Activated CD8-positive, alpha-beta T cell treated with anti-CD3 and anti-CD28 coated beads, Interleukin-2, amount 10 ng/mL, durations not matched to agents 7 days and 5 days (primary cell): ENCODE data around the gene ARHGAP8. TPM values are rescaled to one million over a fixed set of nuclear protein-coding genes. Genes with fewer than 3 reads are reported as not detected.

Experiments
- ATAC-seq: fragments of 150-1000 bp; cut with Tn5 transposase; one replicate; pipeline ENCODE4 v1.10.0; 2021; ENCODE audit warnings: moderate library complexity
- CTCF ChIA-PET: fragments of 350-600 bp; sonication (Branson Sonifier 250); formaldehyde crosslinking; loops from one replicate; lab custom pipeline; 2021; ENCODE audit warnings: antibody characterized with exemption; lab: Charles Lee
- POLR2A ChIA-PET: fragments of 350-600 bp; sonication (Branson Sonifier 250); formaldehyde crosslinking; loops from one replicate; lab custom pipeline; 2021; ENCODE audit warnings: antibody characterized with exemption; lab: Charles Lee
- DNase-seq: peaks from one replicate; pipeline ENCODE4 v3.0.0-alpha.2; 2020
- H3K27ac Mint-ChIP-seq: one replicate; pipeline ENCODE4 v1.8.0; 2021; ENCODE audit warnings: mild to moderate bottlenecking, mixed read lengths
- H3K27me3 Mint-ChIP-seq: one replicate; pipeline ENCODE4 v1.8.0; 2021; ENCODE audit warnings: low read depth, mixed read lengths
- H3K36me3 Mint-ChIP-seq: one replicate; pipeline ENCODE4 v1.8.0; 2021; ENCODE audit warnings: low read depth, mixed read lengths
- H3K4me1 Mint-ChIP-seq: one replicate; pipeline ENCODE4 v1.8.0; 2021; ENCODE audit warnings: low read depth, mixed read lengths
- H3K4me3 Mint-ChIP-seq: one replicate; pipeline ENCODE4 v1.8.0; 2021; ENCODE audit warnings: mild to moderate bottlenecking, mixed read lengths
- H3K9me3 Mint-ChIP-seq: one replicate; pipeline ENCODE4 v1.8.0; 2022; ENCODE audit warnings: mixed read lengths; ENCODE audit not compliant: insufficient read depth
- total RNA-seq, 2 experiments: library from RNA; stranded (reverse); gene quantifications; one replicate each; pipeline ENCODE4 v1.2.3, GENCODE V29; 2021

Gene ARHGAP8
- total RNA-seq, 2 experiments from 2014 or later, result 0.39 to 1.2 TPM

DNA sequence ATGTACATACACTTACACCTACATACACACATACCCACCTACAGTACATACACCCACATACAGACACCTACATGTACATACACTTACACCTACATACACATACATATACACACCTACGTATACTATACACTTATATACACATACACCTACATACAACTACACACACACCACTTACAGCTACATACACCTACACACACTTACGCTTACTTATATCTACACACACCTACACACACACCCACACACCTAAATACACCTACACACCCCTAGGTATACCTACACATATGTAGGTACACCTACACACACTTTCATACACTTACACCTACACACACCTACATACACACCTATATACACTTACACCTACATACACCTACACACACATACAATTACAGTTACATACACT, 61.0 kb downstream of the ARHGAP8 start:
- DNase-seq (no peak), ATAC-seq (no peak)
- Mint-ChIP-seq H3K4me3 (no peak overlapping the region), H3K4me1 (no peaks in the 10 kb centered on the region), H3K27ac (no peak overlapping the region), H3K9me3 (no peaks in the 10 kb centered on the region), H3K27me3 (no peaks in the 10 kb centered on the region), H3K36me3 (no peaks in the 10 kb centered on the region)
- ChIA-PET POLR2A (no interaction called here), CTCF (no interaction called here)

DNA sequence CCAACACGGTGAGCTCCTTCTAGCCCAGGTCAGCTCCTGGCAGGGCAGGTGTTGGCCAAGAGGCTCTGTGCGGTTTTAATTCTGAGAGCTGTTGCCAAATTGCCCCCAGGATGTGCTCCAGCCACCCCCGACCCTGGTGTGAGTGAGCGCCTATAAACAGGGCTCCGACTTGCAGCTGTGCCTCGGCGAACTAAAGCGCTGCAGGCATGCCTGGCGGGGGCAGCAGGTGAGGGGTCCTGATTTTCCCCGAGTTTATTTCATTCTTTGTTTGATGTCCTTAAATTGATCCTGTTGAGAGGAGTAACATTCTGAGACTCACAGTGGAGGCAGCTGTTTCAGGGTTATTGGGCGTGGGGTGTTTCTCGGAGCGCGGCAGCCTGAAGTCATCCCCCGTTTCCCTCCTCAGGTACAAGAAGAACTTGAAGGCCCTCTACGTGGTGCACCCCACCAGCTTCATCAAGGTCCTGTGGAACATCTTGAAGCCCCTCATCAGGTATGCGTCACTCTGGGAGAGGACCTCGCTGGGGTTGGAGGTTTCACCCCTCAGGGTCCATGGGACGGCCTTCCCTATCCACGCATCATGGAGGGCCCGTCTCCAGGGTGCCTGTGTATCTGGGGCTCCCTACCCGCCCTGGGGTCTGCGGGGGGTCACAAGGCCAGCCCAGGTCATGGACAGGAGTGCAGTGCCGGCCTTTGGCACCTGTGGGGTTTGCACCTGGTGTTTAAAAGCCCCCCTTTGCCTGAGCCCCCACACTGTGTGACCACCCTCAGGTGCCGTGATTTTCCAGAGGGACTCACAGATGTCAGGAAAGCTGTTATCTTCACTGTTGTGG, 62.1 kb downstream of the ARHGAP8 start:
- POLR2A ChIA-PET, result no interaction called here

DNA sequence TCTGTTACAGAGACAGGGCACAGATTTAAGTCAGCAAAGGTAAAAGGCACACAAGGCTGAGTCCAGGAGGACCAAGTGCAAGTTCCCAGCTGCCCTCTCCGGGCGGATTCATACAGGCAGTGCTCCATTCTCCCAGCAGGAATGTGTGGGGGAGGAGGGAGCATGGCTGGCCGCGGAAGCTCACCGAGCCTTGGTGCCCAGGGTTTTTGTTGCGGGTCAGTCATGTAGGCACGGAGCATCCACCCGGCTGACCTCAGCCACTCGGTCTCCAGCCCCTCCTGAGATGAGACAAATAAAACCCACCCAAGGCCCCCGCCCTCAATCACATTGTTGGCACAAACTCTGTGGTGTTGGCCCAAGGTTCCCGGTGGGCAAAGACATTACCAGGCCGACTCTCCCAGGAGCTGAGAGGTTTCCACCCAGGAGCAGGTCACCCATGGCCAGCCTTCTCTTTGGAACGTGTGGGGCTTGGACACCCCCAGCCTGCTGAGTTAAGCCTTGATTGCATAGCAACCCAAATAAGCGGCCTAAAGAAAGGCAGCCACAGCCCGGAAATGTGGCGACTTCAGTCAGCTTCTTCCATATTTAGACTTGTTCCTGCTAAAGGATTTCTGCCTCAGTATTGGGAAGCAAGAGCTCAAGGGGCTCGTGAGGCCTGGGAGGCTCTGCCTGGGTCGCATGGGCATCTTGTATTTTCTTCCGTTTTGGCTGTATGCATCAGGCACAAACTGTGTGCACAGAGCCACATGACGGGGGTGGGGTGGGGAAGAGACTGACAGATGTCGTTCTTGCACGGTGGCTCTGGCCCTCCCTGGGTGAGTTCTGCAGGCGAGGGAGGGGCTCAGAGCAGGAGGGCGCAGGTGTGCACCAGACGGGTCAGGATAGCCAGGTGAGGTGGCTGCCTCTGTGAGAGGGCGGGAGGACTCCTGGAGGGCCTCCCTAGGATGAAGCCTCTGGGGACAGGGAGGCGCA, 63.0 kb downstream of the ARHGAP8 start:
- H3K27me3 Mint-ChIP-seq, result no peaks in the 10 kb centered on the region
- H3K4me1 Mint-ChIP-seq, result no peaks in the 10 kb centered on the region
- H3K27ac Mint-ChIP-seq, result no peak overlapping the region
- POLR2A ChIA-PET, result no interaction called here
- ATAC-seq, result no peak
- H3K9me3 Mint-ChIP-seq, result no peaks in the 10 kb centered on the region
- H3K36me3 Mint-ChIP-seq, result no peaks in the 10 kb centered on the region
- no peak for DNase-seq
- no peak overlapping the region for H3K4me3 Mint-ChIP-seq
- CTCF ChIA-PET, result no interaction called here

More for the DNA sequence above, 62.1 kb downstream of the ARHGAP8 start:
- CTCF ChIA-PET, result no interaction called here
- no peaks in the 10 kb centered on the region for H3K27me3 Mint-ChIP-seq
- no peak overlapping the region for H3K4me3 Mint-ChIP-seq
- no peaks in the 10 kb centered on the region for H3K4me1 Mint-ChIP-seq
- no peak overlapping the region for H3K27ac Mint-ChIP-seq
- H3K9me3 Mint-ChIP-seq, result no peaks in the 10 kb centered on the region
- DNase-seq, result no peak
- no peak for ATAC-seq
- H3K36me3 Mint-ChIP-seq, result no peaks in the 10 kb centered on the region

DNA sequence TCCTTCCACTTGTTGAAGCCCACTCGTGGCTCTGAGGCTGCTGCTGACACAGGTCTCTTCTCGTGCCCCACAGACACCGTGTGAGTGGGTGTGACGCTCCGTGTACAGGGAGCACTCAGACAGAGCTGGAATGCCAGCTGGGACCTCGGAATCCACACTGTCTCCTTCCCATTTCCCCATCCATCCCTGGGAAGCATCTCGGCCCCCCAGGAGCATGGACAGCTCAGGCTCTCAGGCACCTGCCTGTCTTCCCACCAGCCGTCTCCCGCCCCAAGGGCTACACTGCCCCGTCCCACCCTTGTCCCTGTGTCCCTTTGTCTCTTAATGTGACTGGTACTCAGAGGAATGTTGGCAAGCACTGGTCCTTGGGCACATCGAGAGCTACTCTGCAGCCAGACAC, 63.8 kb downstream of the ARHGAP8 start:
- Mint-ChIP-seq H3K9me3 (no peaks in the 10 kb centered on the region), H3K27ac (no peak overlapping the region), H3K4me3 (no peak overlapping the region), H3K4me1 (no peaks in the 10 kb centered on the region), H3K27me3 (no peaks in the 10 kb centered on the region), H3K36me3 (no peaks in the 10 kb centered on the region)
- ChIA-PET POLR2A (no interaction called here), CTCF (no interaction called here)
- DNase-seq (no peak), ATAC-seq (no peak)

DNA sequence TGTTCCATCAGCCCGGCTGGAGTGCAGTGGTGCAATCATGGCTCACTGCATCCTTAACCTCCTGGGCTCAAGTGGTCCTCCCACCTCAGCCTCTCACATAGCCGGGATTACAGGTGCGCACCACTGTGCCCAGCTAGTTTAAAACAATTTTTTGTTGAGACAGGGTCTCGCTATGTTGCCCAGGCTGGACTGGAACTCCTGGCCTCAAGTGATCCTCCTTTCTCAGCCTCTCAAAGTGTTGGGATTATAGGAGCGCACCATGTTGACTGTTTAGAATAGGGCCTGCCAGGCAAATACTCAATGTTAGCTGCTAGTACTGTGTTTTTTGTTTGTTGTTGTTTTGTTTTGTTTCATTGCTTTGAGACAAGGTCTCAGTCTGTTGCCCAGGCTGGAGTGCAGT, 66.4 kb downstream of the ARHGAP8 start:
- ATAC-seq, result no peak
- ChIA-PET CTCF (no interaction called here), POLR2A (interaction anchor here (0.7 kb wide), 1 partner anchor 328 kb away, joined by 3 read pairs; no protein-coding TSS in a partner anchor)
- H3K27ac Mint-ChIP-seq, result no peak overlapping the region
- DNase-seq, result no peak
- no peaks in the 10 kb centered on the region for H3K9me3 Mint-ChIP-seq
- H3K27me3 Mint-ChIP-seq, result no peaks in the 10 kb centered on the region
- H3K4me3 Mint-ChIP-seq, result no peak overlapping the region
- no peaks in the 10 kb centered on the region for H3K36me3 Mint-ChIP-seq
- H3K4me1 Mint-ChIP-seq, result no peaks in the 10 kb centered on the region

DNA sequence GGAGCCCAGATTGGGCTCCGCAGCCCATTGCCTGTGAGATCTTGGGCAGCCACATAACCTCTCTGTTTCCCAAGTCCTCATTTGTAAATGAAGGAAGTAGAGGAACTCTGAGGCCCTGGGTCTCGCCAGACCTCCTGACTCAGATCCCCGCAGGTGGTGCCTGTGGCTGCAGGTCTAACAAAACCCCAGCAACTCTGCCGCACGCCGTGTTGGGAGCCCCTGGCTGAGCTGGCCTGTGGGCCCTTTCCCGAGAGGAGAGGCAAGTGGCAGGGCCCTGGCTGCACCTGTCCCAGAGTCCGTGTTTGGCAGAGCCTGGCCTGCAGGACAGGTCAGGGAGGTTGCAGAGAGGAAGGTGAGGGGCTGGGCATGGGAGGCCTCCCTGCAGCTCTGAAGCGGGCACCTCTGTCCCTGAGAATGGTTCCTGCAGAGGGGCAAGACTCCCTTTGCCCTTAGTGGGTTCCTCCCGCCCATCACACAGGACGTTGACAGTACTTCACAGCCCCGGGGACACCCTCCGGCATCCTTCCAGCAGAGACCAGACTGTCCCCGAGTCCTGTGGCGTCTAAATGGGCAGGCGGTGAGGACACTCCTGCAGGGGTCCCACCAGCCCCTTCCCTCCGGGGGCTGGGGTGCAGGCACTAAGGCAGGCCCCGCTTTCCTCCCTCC, 67.7 kb downstream of the ARHGAP8 start:
- no peak overlapping the region for H3K4me3 Mint-ChIP-seq
- DNase-seq, result no peak
- no peaks in the 10 kb centered on the region for H3K27me3 Mint-ChIP-seq
- ChIA-PET POLR2A (no interaction called here), CTCF (interaction anchor here (1.2 to 1.4 kb wide), 2 partner anchors 9 to 275 kb away, joined by 3 to 10 read pairs; no protein-coding TSS in a partner anchor)
- H3K36me3 Mint-ChIP-seq, result no peaks in the 10 kb centered on the region
- H3K9me3 Mint-ChIP-seq, result no peaks in the 10 kb centered on the region
- ATAC-seq, result no peak
- no peak overlapping the region for H3K27ac Mint-ChIP-seq
- H3K4me1 Mint-ChIP-seq, result no peaks in the 10 kb centered on the region

DNA sequence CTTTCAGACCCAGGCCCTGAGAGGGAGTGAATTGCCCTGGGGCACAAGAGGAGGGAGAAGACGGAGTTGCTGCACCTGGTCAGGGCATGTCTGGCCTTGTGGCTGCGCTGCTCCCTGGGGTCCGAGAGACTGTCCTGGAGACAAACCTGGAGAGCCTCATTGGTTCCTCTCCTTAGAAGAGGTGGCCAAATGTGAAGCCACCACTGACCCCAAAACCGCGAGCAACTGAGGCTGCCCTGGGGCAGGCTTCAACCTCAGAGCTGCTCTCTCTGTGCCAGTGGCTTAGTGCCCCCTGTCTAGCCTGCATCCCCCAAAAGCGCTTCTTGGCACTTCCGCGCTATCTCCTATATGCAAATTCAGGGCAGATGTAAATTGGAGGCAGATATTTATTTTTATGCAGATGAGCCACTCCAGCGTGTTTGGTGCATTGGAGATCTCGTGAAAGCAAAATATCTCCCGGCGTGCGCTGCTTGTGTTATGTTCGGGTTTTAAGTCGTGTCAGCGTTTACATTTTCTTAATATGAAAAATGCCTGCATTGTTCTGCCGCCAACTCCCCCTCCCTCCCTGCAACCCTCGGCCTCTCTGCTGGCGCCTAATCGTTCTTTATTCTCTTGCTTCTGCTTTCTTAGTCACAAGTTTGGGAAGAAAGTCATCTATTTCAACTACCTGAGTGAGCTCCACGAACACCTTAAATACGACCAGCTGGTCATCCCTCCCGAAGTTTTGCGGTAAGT, 69.5 kb downstream of the ARHGAP8 start:
- Mint-ChIP-seq H3K27me3 (no peaks in the 10 kb centered on the region), H3K4me1 (no peaks in the 10 kb centered on the region), H3K9me3 (no peaks in the 10 kb centered on the region), H3K36me3 (no peaks in the 10 kb centered on the region), H3K4me3 (no peak overlapping the region), H3K27ac (no peak overlapping the region)
- ChIA-PET POLR2A (no interaction called here), CTCF (interaction anchor here (1.0 to 1.4 kb wide), 2 partner anchors 11 to 21 kb away, joined by 3 read pairs; no protein-coding TSS in a partner anchor)
- DNase-seq, result no peak
- no peak for ATAC-seq

DNA sequence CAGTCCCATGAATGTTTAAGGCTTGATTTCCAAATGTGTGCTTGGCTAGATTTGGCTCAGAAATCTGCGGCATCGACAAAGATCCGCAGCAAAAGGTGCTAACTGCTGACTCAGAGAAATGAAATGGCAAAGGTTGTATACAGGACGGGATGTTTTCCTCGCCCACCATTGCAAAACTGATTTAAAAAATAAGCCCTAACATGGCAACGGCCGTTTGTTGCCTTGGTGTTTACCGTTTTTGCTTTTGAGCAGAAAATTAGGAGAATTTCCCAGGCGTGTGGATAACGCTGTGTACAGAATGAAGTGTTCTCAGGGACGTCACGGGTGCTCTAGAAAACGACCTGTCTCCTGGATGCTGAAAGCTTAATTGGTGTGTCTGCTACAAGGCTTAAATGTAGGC, 70.2 kb downstream of the ARHGAP8 start:
- no peaks in the 10 kb centered on the region for H3K36me3 Mint-ChIP-seq
- H3K4me1 Mint-ChIP-seq, result no peaks in the 10 kb centered on the region
- no peaks in the 10 kb centered on the region for H3K27me3 Mint-ChIP-seq
- ATAC-seq (no peak), DNase-seq (no peak)
- H3K9me3 Mint-ChIP-seq, result no peaks in the 10 kb centered on the region
- no peak overlapping the region for H3K27ac Mint-ChIP-seq
- H3K4me3 Mint-ChIP-seq, result no peak overlapping the region
- CTCF ChIA-PET, result no interaction called here
- POLR2A ChIA-PET, result no interaction called here

DNA sequence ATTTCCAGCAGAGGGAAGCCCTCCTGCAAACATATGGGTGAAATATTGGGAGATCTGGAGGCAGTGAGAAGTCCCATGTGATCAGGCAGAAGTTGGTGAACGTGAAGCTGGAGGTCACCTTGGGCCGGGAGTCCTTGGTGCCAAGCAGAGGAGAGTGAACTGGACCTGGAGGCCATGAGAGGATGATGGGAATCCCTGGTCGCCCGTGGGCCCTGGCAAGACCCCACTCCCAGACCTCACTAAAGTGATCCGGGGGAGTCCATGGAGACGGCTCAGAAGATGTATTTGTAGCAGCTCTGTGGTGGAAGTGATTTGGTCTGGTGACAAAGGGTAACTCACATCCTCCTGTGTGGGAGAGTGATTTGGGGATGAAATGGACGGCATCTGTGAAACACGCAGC, 71.0 kb downstream of the ARHGAP8 start:
- no peaks in the 10 kb centered on the region for H3K9me3 Mint-ChIP-seq
- H3K4me1 Mint-ChIP-seq, result peaks cover 2% of the 10 kb centered on the region
- ChIA-PET POLR2A (no interaction called here), CTCF (no interaction called here)
- H3K4me3 Mint-ChIP-seq, result no peak overlapping the region
- DNase-seq (no peak), ATAC-seq (no peak)
- no peaks in the 10 kb centered on the region for H3K27me3 Mint-ChIP-seq
- H3K36me3 Mint-ChIP-seq, result no peaks in the 10 kb centered on the region
- no peak overlapping the region for H3K27ac Mint-ChIP-seq

DNA sequence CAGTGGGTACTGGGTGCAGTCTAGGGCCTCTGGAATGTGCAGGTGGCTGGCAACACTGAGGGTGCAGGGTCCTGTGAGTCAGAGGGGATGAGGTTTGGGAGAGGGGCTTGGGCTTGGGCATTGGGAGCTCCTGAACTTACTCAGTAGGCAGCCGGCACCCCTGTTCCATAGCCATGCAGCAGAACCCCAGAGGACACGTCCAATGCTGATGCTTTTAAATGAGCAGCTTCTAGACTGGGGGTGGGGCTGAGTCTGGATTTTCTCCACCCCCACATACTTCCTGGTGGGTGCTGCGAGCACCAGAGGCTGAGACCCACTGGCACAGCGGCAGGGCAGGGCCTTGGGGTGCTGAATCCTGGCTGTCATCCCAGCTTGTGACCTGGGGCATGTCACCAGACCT, 71.4 kb downstream of the ARHGAP8 start:
- no peaks in the 10 kb centered on the region for H3K9me3 Mint-ChIP-seq

DNA sequence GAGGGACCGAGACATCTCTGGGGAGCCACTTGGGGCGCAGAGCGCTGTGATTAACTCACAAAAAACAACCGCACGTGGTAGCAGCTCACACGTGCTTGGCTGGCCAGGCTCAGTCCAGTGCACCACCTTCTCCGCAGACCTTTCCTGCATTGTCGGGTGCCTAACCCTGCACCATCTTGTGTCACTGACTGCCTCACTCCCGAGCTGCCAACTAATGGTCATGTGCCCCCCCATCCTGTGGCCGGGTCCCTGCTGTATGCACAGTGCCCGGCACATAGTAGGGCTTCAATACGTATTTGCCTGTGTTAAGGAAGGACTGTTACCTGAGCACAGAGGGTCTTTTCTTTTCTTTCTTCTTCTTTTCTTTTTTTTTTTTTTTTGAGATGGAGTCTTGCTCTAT, 71.9 kb downstream of the ARHGAP8 start:
- Mint-ChIP-seq H3K27ac (no peak overlapping the region), H3K27me3 (no peaks in the 10 kb centered on the region), H3K4me3 (no peak overlapping the region), H3K4me1 (peaks cover 2% of the 10 kb centered on the region), H3K9me3 (no peaks in the 10 kb centered on the region), H3K36me3 (no peaks in the 10 kb centered on the region)
- ATAC-seq (no peak), DNase-seq (no peak)
- ChIA-PET CTCF (no interaction called here), POLR2A (no interaction called here)

More for the DNA sequence above, 71.4 kb downstream of the ARHGAP8 start:
- no peak overlapping the region for H3K4me3 Mint-ChIP-seq
- H3K36me3 Mint-ChIP-seq, result no peaks in the 10 kb centered on the region
- H3K4me1 Mint-ChIP-seq, result peaks cover 2% of the 10 kb centered on the region
- no peak for DNase-seq
- no peak for ATAC-seq
- H3K27me3 Mint-ChIP-seq, result no peaks in the 10 kb centered on the region
- H3K27ac Mint-ChIP-seq, result no peak overlapping the region
- ChIA-PET POLR2A (no interaction called here), CTCF (no interaction called here)
